Neural crest cell (in vitro differentiated cells): ENCODE results near the gene JUNB. TPM values are rescaled to one million over a fixed set of nuclear protein-coding genes. Genes with fewer than 3 reads are reported as not detected.

Experiments
- DNase-seq: peaks from one replicate; pipeline ENCODE4 v3.0.0; 2021; ENCODE audit warnings: low read depth, mixed read lengths, low spot score
- H3K27ac Mint-ChIP-seq: one replicate; pipeline ENCODE4 v1.8.0; 2021; ENCODE audit warnings: mild to moderate bottlenecking, mixed read lengths; ENCODE audit not compliant: unreplicated experiment
- H3K27me3 Mint-ChIP-seq: 2 replicates; pipeline ENCODE4 v1.8.0; 2021; ENCODE audit warnings: low read depth, mild to moderate bottlenecking, mixed read lengths
- H3K36me3 Mint-ChIP-seq: 2 replicates; pipeline ENCODE4 v1.8.0; 2021; ENCODE audit warnings: low read depth, mild to moderate bottlenecking, mixed read lengths
- H3K4me1 Mint-ChIP-seq: 2 replicates; pipeline ENCODE4 v1.8.0; 2021; ENCODE audit warnings: mixed read lengths
- H3K4me3 Mint-ChIP-seq: one replicate; pipeline ENCODE4 v1.8.0; 2021; ENCODE audit warnings: mild to moderate bottlenecking, mixed read lengths
- H3K9me3 Mint-ChIP-seq: 2 replicates; pipeline ENCODE4 v1.8.0; 2021; ENCODE audit warnings: mixed read lengths
- total RNA-seq: library from RNA; stranded (reverse); gene quantifications from 2 replicates; pipeline ENCODE4 v1.2.1, GENCODE V29; 2021
- TF ChIP-seq, protein P1 (sequence below): fragments of 200-600 bp; sonication (generic); conservative IDR thresholded peaks from 2 replicates; pipeline ENCODE4 v1.5.0; 2021; ENCODE audit warnings: antibody characterized with exemption, mild to moderate bottlenecking

Gene JUNB
- total RNA-seq, 1 donor from 2014 or later: 9.6 TPM

DNA sequence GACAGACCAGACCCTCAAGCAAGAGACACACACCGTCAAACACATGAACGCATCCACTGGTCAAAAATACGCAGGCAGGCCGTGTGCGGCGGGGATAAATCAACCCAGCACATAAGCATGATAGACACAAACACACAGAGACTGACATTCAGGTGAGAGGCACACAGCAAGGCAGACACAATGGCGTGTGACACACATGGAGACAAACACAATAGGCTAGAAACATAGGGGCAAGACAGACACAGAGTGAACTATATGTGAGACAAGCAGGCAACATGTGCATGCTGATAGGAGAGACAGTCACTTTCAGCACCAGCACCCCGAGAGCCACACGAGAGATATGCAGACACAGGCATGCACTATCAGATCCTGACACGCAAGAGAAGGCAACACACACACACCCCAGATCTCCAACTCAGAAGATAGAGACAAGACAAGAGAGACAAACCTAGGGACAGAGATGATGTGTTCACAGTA lies 6.9 kb upstream of the JUNB start:
- TF ChIP-seq, protein P1, sequence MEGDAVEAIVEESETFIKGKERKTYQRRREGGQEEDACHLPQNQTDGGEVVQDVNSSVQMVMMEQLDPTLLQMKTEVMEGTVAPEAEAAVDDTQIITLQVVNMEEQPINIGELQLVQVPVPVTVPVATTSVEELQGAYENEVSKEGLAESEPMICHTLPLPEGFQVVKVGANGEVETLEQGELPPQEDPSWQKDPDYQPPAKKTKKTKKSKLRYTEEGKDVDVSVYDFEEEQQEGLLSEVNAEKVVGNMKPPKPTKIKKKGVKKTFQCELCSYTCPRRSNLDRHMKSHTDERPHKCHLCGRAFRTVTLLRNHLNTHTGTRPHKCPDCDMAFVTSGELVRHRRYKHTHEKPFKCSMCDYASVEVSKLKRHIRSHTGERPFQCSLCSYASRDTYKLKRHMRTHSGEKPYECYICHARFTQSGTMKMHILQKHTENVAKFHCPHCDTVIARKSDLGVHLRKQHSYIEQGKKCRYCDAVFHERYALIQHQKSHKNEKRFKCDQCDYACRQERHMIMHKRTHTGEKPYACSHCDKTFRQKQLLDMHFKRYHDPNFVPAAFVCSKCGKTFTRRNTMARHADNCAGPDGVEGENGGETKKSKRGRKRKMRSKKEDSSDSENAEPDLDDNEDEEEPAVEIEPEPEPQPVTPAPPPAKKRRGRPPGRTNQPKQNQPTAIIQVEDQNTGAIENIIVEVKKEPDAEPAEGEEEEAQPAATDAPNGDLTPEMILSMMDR: no peak
- DNase-seq: no peak
- no peak overlapping the region for H3K27ac Mint-ChIP-seq
- peaks cover 1% of the 10 kb centered on the region for H3K27me3 Mint-ChIP-seq
- H3K4me3 Mint-ChIP-seq: no peak overlapping the region
- no peaks in the 10 kb centered on the region for H3K9me3 Mint-ChIP-seq
- no peaks in the 10 kb centered on the region for H3K36me3 Mint-ChIP-seq
- H3K4me1 Mint-ChIP-seq: peaks cover 26% of the 10 kb centered on the region

DNA sequence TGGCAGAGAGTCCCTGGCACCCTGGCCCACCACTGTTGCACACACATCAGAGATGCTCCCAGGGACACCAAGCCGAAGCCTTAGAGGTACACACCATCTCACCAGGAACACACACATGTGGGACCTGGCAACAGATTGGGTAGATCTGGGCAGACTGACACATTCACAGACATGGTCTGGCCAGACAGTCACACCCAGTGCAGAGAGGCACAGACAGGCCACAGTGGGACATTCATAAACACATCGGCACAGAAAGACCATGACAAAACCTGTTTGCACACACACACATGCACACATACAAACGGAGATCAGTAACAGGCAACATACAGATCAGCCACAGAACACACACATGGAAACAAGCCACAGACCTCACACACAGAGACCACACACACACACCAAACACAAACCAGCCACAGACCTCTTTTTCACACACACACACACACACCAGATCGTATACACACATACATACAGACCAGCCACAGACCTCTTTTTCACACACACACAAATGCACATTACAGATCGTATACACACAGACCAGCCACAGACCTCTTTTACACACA lies 6.3 kb upstream of the JUNB start:
- Mint-ChIP-seq H3K4me1 (peaks cover 24% of the 10 kb centered on the region), H3K36me3 (no peaks in the 10 kb centered on the region), H3K27ac (no peak overlapping the region), H3K27me3 (no peaks in the 10 kb centered on the region), H3K9me3 (no peaks in the 10 kb centered on the region), H3K4me3 (no peak overlapping the region)
- TF ChIP-seq, protein P1: no peak
- no peak for DNase-seq

DNA sequence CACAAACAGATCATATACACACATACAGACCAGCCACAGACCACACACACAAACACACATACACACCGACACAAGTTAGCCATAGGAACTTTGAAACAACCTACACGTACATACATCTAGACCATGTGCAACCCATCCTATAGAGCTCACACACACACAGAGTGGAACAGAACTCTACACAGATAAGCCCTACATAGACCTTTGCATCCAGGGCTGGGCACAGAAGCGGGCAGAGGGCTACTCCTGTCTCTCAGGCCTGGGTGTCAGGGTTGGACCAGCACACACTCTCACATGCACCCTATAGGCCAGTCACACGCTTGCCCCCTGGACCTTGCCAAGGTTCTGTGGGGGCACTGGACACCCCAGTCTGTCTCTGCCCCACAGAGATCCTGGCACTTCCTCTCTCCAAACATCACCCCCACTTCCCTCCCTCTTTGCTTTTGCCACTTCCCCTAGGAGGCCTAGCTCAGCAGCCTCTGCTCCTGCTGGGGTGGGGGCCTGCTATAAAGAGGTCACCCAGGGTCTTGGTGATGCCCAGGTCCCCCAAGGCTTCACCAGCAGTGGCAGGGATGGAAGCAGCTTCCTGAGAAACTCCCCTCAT lies 5.8 kb upstream of the JUNB start:
- Mint-ChIP-seq H3K27me3 (peaks cover 4% of the 10 kb centered on the region), H3K36me3 (no peaks in the 10 kb centered on the region), H3K4me3 (no peak overlapping the region), H3K27ac (no peak overlapping the region), H3K4me1 (peaks cover 28% of the 10 kb centered on the region), H3K9me3 (no peaks in the 10 kb centered on the region)
- DNase-seq: no peak
- TF ChIP-seq, protein P1: no peak

DNA sequence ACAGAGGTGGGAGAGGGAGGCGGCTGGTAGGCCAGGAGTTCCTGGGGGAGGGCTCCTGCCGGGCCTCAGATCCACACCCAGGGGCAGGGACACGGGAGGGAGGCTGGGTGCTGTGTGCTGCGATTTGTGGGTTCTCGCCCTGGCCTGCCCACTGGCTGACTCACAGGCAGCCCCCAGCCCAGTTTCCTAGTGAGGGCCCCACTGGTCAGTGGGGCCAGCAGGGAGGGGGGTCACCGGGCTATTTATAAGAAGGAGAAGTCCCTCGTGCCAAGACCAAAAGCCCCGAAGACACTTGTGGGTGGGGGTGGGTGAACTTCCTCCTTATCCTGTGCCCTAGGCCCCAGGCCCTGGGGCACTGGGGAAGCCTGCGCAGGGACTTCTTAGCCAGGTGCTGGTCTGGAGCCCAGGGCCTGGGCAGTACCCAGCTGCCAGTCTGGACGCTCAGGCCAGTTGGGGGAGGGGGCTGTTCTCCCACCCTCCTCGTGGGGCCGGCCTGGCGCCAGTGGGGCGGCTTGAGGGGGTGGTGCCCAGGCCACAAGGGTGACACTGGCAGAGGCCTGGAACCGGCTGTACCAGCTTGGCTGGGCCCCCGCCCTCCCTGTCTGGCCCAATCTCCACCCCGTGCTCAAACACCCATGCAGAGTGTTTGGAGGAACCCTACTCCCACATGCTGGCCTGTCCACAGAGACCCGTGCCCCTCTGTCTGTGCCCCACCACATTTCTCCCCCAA lies 5.0 kb upstream of the JUNB start:
- TF ChIP-seq, protein P1: no peak
- H3K4me1 Mint-ChIP-seq: peaks cover 36% of the 10 kb centered on the region
- H3K4me3 Mint-ChIP-seq: no peak overlapping the region
- DNase-seq: no peak
- no peaks in the 10 kb centered on the region for H3K9me3 Mint-ChIP-seq
- peaks cover 11% of the 10 kb centered on the region for H3K27me3 Mint-ChIP-seq
- no peaks in the 10 kb centered on the region for H3K36me3 Mint-ChIP-seq
- H3K27ac Mint-ChIP-seq: no peak overlapping the region

DNA sequence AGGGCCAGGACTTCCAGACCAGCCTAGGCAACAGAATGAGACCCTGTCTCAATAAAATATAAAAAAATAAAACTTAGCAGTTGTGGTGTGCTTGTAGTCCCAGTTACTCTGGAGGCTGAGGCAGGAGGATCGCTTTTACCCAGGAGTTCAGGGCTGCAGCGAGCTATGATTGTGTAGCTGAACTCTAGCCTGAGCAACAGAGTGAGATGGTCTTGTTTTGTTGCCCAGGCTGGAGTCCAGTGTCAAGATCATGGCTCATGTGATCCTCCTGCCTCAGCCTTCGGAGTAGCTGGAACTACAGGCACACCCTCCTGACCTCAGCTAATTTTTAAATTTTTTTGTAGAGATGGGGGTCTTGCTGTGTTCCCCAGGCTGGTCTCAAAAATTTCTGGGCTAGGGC lies 4.3 kb upstream of the JUNB start:
- Mint-ChIP-seq H3K36me3 (no peaks in the 10 kb centered on the region), H3K4me3 (peak overlapping the region; percentile 21), H3K4me1 (peaks cover 35% of the 10 kb centered on the region), H3K9me3 (no peaks in the 10 kb centered on the region), H3K27me3 (peaks cover 11% of the 10 kb centered on the region), H3K27ac (no peak overlapping the region)
- DNase-seq: no peak
- TF ChIP-seq, protein P1: no peak
